Measurements from ENCODE around the gene GLIS2.

GLIS2 gene

DNA sequence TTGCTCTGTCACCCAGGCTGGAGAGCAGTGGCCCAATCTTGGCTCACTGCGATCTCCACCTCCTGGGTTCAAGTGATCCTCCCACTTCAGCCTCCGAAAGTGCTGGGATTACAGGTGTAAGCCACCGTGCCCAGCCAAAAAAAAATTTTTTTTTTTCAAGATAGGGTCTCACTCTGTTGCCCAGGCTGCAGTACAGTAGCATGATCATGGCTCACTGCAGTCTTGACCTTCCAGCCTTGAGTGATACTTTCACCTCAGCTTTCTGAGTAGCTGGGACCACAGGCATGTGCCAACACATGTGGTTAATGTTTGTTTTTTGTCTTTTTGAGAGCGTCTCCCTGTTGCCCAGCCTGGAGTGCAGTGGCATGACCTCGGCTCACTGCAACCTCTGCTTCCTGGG, 37.0 kb downstream of the GLIS2 start:
- DNase-seq (ENCODE audit: low read depth), result no peak

DNA sequence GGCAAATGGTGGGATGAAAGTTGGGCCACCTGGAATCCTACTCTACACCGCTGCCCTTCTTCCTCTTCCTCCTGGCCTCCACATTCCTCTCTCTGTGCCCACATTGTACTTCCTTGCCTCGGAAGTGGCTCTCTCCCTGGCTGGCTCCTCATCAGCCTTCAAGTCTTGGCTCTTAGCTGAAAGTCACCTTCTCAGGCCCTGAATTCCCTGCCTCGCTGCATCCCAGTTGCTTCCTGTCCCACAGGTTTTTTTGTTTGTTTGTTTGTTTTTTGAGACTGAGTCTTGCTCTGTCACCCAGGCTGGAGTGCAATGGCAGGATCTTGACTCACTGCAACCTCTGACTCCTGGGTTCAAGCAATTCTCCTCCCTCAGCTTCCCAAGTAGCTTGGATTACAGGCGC, 37.8 kb downstream of the GLIS2 start:
- DNase-seq (ENCODE audit: low read depth), result no peak

DNA sequence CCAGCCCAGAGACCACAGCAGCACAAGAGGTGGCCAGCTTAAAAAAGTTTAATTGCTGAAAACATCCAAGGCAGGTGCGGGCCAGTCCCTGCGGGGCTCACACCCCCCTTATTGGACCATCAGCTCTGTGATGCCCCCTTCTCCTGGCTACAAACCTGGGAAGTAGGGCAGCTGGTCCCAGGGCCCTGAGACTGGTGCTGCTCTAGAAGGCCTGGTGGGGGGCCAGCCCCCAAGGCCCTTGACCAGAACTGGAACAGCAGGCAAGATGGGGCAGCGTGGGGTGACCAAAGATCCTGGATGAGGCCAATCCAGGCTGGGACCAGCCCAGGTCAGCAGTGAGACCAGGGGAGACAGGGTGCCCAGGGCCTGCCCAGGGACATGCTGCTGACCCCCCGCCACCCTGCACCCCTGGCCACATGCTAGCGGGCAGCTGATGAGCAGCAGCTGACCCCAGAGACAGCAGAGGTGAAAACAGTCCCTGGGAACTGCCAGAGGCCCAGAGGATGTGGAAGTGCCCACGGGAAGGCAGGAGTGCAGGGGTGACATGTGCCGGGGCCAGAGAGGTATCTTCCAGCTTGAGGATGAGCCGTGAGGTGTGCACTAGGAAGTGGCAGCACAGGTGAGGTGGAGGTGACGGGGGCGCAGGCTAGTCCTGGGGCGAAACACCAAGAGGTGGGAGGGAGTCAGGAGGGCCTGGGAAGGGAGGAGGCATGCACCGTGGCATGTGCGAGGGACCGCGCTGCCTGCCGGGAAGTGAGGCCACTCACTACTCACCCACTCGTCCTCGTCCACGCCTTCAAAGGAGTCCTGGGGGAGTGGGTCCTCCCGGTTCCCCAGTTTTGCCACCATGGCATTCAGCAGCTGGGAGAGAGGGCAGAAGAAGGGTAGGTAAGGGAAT, 38.9 kb downstream of the GLIS2 start:
- DNase-seq (ENCODE audit: low read depth), result no peak

DNA sequence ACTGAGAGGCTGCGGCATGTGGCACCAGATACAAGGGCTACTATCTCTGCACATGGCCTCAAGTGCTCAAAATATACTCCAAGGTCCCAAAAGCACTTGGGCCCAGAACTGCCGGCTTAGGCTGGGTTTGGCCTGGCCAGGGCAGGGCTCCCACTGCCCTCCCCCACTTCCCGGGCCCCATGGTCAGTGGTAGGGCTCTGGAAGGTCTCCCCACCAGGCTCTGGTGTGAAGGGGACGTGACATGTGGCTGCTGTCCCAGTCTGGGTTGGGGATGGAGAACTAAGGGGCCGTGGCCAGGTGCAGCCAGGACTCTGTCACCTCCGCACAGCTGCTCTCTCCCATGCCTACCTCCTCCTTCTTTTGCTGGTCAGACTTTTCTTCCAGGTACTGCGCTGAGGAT, 41.0 kb downstream of the GLIS2 start:
- no peak for DNase-seq (ENCODE audit: low read depth)

DNA sequence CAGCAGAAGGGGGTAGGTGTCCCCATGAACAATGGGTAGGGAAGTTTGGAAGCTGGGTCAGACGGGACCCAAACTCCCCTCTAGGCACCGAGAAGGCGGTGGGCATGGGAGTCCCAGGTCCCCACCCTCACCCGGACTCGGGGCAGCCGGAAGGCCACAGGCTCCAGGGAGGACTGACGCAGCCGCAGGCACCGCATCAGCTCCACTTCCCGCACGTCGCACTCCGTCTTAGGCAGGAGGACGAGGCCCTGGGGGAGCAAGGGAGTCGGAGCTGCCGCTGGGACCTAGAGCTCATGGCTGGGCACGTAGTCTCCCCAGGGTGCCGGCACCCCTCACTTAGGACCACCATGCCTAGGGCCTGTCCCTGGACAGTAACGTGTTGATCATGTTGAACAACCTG, 42.4 kb downstream of the GLIS2 start:
- no peak for DNase-seq (ENCODE audit: low read depth)

DNA sequence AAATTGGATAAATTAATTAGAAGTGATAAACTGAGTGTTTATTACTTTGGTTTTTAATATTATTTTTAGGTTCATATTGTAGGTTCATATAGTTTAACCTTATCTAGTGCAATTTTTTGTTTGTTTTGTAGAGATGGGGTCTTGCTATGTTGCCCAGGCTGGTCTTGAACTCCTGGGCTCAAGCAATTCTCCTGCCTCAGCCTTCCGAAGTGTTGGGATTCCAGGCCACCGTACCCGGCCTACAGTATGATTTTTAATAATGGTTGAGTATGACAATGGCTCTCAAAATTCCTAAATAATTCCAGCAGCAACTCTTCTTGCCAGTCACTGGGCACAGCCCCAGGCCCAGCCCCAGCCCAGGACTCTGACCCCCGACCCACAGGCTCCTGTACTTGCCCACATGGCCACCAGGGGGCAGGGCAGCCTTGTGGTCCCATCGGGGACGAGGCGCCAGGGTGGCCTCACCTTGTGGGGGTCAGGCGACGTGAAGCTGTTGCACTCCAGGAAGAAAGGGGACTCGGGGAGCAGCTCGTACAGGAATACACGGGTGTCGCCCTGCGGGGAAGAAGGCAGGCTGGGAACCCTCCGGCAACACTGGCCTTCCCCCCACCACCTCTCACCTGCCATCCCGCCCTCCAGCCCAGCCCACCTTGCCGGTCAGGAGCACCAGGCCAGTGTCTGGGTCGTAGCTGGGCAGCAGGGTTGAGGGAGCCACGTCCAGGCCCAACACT, 43.1 kb downstream of the GLIS2 start:
- DNase-seq (ENCODE audit: low read depth), result peak; percentile 54

DNA sequence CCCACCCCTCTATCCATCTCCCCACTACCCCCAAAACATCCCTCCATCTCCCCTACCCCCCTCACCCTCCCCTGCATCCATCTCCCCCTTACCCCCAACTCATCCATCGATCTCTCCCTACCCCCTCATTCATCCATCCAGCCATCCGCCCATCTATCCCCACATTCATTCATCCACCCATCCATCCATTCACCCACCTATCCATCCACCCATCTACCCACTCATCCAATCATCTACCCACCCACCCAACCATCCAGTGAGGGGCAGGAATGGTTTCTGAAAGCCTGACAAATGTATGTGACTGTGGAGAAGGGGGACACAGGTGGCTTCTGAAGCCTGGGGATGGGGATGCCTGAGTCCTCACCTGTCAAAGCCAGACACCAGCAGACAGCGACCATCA, 44.0 kb downstream of the GLIS2 start:
- DNase-seq (ENCODE audit: low read depth), result no peak

DNA sequence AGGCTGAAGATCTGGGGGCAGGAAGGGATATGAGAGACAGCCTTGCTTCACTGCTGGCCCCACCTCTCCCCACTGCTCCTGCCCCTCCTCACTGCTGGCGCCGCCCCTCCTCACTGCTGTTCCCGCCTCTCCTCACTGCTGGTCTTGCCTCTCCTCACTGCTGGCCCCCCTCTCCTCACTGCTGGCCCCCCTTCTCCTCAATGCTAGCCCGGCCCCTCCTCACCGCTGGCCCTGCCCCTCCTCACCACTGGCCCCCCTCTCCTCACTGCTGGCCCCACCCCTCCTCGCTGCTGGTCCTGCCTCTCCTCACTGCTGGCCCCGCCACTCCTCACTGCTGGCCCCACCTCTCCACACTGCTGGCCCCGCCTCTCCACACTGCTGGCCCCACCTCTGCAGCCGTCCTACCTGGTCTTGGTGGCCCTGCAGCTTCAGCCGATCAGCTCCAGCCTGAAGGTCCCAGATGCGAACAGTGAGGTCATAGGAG, 44.7 kb downstream of the GLIS2 start:
- no peak for DNase-seq (ENCODE audit: low read depth)

DNA sequence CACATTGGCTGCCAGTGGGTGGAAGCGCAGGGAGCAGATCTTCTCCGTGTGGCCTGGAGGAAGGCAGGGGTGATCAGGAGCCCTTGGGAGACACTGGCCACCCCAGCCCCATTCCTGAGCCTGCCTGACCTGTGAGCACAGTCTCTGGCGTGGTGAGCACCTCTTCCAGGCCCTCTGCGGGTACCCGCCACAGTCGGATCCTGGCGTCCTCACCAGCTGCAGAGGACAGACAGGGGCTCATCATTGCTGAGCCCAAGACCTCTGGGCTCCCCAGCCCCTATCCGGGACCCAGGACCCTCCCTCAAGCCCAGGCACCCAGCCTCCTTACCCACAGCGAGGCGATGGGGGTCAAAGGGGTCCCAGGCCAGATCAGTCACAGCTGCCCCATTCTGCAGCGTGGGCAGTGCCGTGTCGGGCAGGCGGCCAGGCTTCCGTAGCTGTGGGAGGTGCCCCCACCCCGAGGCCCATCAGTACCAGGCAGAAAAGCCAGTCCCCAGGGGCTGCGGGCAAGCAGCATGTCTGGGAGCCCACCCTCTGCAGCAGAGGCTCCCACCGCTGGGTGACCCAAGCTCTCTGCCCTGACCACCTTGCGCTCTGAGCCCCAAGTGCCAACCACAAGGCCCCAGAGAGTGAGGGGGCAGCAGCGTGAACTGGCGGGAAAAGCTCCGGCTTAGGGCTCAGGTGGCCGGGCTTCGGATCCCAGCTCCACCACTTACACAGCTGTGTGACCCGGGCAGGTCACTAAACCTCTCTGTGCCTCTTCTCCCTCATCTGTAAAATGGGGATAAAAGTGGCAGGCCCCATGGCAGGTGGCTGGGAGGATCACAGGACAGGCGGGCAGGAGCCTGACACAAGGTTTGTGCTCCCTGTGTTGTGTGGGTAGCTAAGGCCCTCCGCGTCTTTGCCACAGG, 45.4 kb downstream of the GLIS2 start:
- DNase-seq (ENCODE audit: low read depth), result no peak

DNA sequence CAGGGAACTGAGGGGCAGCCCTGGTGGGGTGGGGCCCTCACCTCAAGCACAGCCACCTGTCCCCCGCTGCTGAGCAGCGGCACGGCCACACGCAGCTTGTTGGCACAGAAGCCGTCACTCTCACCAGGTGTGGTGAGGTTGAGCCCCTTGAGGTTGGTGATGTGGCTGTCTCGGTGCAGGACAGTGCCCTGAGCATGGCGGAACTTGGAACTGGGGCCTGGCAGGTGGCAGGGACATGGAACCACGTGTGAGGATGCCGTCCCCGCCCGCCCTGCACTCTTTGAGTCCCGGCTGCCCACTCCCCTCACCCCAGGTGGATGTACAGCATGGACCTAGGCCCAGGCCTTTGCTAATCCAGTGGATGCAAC, 46.1 kb downstream of the GLIS2 start:
- no peak for DNase-seq (ENCODE audit: low read depth)

DNA sequence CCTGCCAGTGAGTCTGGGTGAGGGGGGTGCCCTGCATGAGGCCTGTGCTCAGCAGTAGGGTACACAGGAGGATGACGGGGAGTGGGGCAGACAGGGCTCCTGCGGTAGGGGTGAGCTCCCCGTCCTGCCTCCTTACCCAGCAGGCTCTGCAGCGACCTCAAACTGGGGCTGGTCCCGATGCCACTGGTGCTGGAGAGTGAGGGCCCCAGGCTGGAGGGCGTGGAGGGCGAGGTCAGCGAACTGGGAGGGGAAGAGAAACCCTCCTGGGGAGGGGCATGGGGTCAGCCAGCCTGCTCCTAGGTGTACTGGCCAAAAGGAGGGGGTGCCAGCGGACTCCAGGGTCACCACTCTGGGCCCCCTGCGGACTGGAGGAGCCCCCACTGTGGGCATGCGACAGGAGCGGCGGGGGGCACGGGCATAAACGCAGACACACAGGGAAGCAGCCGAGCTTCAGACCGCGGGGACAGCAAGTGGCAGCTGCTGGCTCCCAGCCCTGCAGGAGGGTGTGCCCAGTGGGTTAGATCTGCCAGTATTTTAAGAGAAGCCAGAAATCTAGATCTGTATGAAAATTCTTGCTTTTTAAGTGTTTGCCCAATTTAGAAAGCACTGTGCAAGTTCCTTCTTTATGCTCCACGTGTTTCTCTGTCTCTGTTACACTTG, 46.7 kb downstream of the GLIS2 start:
- DNase-seq (ENCODE audit: low read depth), result no peak

DNA sequence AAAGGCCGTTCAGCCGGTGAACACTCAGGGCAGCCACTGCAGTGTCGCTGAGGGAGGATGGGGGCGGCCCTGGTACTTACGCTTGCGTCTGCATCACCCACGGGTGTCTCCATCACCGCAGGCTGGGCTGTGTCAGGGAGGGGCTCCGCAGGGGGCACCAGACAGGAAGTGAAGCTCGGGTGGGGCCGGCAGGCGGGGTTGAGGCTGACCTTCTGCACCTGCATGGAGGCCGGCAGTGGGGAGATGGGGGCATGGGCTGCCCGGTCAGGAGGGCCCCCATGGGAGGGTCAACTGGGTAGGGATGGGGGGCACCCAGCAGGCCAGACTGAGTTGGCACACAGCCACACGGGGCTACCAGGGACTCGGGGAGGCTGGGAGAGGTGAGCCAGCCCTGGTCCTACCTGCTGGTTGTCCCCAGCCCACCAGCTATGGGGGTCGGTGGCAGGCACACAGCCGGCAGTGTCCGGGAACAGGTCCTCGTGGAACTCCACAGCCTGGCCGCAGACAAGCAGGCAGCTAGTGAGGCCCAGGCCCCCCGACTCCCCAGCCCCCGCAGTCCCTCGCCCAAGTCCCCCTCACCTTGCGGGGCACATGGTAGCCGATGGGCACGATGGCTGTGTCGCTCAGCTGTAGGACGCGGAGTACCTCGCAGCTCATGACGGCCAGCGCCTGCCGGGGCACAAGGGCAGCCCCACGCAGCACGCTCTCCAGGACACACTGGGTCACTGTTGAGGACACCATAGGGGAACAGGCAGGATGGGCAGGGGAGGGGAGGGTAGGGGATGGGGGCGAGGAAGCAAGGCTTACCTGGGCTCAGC, 48.5 kb downstream of the GLIS2 start:
- no peak for DNase-seq (ENCODE audit: low read depth)

DNA sequence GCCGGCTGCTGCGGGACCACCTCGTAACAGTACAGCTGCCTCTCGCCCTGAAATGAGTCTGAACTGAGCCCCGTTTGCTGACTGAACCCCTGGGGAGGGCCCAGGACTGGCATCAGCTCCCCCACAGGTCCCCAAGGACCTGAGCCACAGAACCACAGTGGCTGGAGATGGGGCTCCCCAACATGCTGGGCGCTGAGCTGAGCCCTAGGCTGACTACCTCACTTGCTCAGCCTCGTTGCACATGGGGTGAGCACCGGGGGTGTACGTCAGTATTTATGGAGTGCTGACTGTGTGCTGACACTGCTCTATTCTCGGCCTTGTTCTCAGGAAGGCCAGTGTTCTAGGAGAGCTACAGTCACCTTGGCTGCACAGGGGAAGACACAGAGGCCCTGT, 49.1 kb downstream of the GLIS2 start:
- DNase-seq (ENCODE audit: low read depth), result no peak

DNA sequence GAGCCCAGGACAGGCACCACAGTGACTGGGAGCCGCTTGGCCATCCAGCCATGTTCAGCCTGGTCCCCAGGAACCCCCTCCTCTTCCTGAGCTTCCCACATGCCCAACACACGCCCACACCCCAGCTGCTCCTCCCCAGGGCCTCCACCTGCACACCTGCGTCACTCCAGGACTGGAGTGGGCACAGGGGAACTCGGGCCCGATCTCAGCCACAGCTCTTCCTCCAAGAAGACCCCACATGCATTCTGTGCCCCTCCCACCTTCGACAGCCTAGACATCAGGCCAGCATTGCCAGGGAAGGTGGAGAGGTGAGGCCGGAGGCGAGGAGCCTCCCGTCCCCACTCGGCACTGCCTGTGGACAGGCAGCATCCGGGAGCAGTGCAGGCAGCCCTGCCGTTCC, 49.7 kb downstream of the GLIS2 start:
- DNase-seq (ENCODE audit: low read depth), result no peak

DNA sequence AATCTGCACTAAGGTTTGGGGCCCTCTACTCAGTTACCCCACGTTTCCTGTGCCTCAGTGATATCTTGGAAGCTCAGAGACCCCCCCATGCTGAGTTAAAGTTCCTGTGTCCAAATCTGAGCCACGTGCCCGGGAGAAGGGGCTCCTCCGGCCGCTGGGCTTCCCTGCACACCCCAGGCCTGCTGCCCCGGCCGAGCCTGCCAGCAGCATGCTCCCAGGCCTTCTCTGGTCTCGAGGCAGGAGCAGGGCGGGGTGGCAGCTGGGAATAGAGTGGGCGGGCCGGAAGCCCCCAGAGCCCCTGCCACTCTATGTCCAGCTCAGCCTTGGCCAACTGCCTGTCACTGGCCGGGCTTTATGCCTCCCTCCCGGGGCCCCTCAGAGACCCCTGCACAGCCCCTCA, 50.1 kb downstream of the GLIS2 start:
- DNase-seq (ENCODE audit: low read depth), result no peak

DNA sequence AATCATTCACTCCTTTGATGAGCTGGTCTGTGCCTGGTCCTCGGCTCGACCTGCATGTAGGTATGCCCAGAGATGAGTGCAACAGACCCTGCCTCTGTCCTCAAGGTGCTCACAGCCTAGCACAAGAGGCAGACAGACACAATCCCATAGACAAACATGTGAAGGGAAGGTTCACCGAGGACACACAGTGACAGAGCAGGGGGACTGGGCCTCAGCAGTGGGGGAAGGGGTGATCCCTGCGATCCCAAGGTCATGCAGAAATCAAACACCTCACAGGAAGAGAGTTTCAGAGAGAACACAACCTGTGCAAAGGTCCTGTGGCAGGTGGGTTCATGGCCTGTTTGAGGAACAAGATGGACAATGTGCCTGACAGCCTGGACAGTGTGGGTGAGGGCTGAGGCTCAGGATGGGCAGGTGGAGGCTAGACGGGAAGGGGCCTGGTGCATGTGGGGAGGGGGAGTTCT, 51.6 kb downstream of the GLIS2 start:
- no peak for DNase-seq (ENCODE audit: low read depth)

DNA sequence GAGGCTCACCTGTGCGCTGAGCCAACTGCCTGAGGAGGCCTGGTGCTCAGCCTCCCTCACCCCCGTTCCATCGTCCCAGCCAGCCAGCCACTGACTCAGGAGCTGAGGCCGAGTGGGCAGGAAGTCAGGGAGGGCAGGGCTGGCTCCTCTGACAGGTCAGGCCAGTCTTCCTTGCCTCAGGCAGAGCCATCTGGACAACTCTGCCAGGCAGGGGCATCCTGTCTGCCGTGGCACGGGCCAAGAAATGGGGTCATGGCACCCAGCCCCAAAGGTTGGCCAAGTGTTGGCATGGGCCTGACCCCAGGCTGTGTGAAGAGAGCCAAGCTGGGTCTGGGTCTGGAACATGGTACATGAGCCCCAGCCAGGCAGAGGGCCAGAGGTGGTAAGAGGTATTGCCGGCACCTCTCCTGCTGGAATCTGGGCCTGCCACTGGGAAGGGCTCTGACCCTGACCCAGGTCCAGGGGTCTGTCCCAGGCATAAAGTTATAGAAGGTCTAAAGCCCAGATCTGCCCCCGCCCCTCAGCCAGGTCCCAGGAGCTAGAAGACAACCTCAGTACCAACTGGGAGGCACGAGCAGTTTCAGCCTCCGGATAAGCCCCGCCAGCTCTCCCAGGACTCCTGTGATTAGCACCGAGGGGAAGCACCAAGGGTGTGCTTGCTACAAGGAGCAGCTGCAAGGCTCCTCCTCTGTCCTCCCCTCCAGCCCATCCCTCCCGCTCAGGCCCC, 53.3 kb downstream of the GLIS2 start:
- no peak for DNase-seq (ENCODE audit: low read depth)

DNA sequence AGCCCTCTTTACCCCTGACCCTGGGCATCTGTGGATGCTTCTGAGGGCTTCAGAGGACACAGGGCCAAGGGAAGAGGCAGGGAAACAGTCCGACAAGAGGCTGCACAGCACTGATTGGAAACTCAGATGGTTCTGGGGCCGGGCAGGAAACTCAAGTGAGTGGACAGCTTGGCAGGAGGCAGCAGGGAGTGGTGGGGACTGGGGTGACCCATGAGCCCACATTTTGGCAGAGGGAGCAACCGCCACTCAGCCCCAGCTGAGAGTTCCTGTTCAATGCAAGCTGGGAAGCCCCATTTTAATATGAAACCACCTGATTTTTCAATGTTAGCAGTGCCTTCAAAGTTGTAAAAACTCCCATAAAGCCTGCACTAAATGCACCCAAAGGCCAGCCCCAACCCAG, 54.3 kb downstream of the GLIS2 start:
- no peak for DNase-seq (ENCODE audit: low read depth)

DNA sequence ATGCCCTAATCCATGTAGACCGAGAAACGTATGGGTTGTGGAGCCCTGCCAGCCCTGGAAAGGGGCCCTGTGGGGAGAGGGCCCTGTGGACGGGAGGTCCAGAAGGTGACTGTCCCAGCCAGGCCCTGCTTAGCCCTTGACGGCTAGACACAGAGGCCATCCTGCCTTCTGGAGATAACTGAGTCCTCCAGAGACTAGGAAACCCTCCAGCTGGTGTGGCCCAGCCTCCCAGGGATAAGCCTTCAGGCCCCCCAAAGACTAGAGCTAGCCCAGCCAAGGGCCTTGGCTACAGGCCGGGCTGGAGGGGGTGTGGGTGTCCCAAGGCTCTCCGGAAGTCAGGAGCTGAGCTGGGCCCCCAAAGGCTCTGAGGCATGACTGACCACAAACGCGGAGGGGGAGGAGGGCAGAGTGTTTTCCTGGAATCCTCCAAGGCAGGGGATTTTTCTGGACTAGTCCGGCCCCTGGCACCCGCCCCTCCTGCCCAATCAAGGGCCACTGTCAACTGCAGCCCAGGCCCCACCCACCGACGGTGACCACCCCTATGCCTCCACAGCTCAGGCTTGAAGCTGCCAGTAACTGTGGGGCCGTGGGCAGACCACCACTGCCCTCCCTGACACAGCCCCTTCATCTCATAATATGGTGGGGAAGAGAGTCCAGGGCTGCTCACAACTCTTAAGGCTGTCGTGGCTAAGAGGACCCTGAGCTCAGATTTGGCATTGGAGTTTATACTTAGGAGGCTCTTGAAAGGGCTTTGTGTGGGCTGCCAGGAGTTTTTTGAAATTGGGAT, 54.9 kb downstream of the GLIS2 start:
- no peak for DNase-seq (ENCODE audit: low read depth)
